Glutamatergic neuron (in vitro differentiated cells): ENCODE measurements around the gene SCAP. TPM values are rescaled to one million over a fixed set of nuclear protein-coding genes. Genes with fewer than 3 reads are reported as not detected.

Experiments used
- DNase-seq: peaks from one replicate; pipeline ENCODE4 v3.0.0; 2022
- H3K27ac Mint-ChIP-seq: one replicate; pipeline ENCODE4 v1.8.0; 2020; ENCODE audit warnings: mild to moderate bottlenecking, mixed read lengths, inconsistent platforms; ENCODE audit not compliant: unreplicated experiment
- H3K27me3 Mint-ChIP-seq: one replicate; pipeline ENCODE4 v1.8.0; 2020; ENCODE audit warnings: mild to moderate bottlenecking, moderate library complexity, mixed read lengths, inconsistent platforms; ENCODE audit not compliant: unreplicated experiment
- H3K36me3 Mint-ChIP-seq: one replicate; pipeline ENCODE4 v1.8.0; 2020; ENCODE audit warnings: mild to moderate bottlenecking, mixed read lengths, inconsistent platforms; ENCODE audit not compliant: unreplicated experiment
- H3K4me1 Mint-ChIP-seq: one replicate; pipeline ENCODE4 v1.8.0; 2020; ENCODE audit warnings: mild to moderate bottlenecking, low read depth, mixed read lengths, inconsistent platforms; ENCODE audit not compliant: unreplicated experiment
- H3K4me3 Mint-ChIP-seq: one replicate; pipeline ENCODE4 v1.8.0; 2020; ENCODE audit warnings: mild to moderate bottlenecking, mixed read lengths, inconsistent platforms; ENCODE audit not compliant: unreplicated experiment
- H3K9me3 Mint-ChIP-seq: one replicate; pipeline ENCODE4 v1.8.0; 2020; ENCODE audit warnings: mild to moderate bottlenecking, moderate library complexity, mixed read lengths, inconsistent platforms; ENCODE audit not compliant: unreplicated experiment
- total RNA-seq: library from RNA; stranded (reverse); fragmentation: NEBNext Ultra II Directional; extraction: Animal tissue kit (Norgen Biotek cat#: 25700); gene quantifications from one replicate; pipeline ENCODE4 v1.2.1, GENCODE V29; 2021; ENCODE audit not compliant: unreplicated experiment
- TF ChIP-seq, protein P1 (sequence below): fragments of 200-600 bp; sonication (generic); IDR thresholded peaks from one replicate; pipeline ENCODE4 v1.5.0; 2021; ENCODE audit not compliant: partially characterized antibody, unreplicated experiment

The SCAP gene
- total RNA-seq, 1 donor from 2014 or later = 82.7 TPM

GRCh38 chr3:47429476-47430270 lies 46.1 kb downstream of the SCAP start:
- H3K4me3 Mint-ChIP-seq = peak overlapping the region; percentile 24
- H3K27me3 Mint-ChIP-seq = no peaks in the 10 kb centered on the region
- peaks cover 5% of the 10 kb centered on the region for H3K9me3 Mint-ChIP-seq
- peaks cover 12% of the 10 kb centered on the region for H3K4me1 Mint-ChIP-seq
- no peak for DNase-seq
- peaks cover 4% of the 10 kb centered on the region for H3K36me3 Mint-ChIP-seq
- TF ChIP-seq, protein P1, sequence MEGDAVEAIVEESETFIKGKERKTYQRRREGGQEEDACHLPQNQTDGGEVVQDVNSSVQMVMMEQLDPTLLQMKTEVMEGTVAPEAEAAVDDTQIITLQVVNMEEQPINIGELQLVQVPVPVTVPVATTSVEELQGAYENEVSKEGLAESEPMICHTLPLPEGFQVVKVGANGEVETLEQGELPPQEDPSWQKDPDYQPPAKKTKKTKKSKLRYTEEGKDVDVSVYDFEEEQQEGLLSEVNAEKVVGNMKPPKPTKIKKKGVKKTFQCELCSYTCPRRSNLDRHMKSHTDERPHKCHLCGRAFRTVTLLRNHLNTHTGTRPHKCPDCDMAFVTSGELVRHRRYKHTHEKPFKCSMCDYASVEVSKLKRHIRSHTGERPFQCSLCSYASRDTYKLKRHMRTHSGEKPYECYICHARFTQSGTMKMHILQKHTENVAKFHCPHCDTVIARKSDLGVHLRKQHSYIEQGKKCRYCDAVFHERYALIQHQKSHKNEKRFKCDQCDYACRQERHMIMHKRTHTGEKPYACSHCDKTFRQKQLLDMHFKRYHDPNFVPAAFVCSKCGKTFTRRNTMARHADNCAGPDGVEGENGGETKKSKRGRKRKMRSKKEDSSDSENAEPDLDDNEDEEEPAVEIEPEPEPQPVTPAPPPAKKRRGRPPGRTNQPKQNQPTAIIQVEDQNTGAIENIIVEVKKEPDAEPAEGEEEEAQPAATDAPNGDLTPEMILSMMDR = no peak
- H3K27ac Mint-ChIP-seq = peak overlapping the region; percentile 77

DNA sequence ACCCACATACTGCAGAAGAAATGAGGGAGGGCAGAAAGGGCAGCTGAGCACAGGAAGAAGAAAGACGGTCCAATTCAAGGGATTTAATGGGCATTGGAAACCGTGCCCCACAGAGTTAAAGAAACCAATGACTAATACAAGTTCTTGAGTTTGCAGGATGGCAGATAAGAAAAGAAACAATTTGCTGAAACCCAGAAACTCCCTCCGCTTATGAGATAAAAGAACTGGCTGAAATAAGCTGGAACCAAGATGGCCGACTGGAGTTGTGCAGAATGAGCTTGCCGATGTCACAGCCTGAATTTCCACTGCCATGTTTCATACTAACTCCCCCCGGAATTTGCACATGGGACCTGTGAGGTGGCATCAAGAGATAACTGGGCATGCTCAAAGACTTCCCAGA lies 47.1 kb downstream of the SCAP start:
- H3K27me3 Mint-ChIP-seq = no peaks in the 10 kb centered on the region
- TF ChIP-seq, protein P1 = no peak
- H3K9me3 Mint-ChIP-seq = peaks cover 5% of the 10 kb centered on the region
- H3K36me3 Mint-ChIP-seq = peaks cover 4% of the 10 kb centered on the region
- no peak for DNase-seq
- H3K4me3 Mint-ChIP-seq = no peak overlapping the region
- H3K4me1 Mint-ChIP-seq = peaks cover 12% of the 10 kb centered on the region
- peak overlapping the region; percentile 35 for H3K27ac Mint-ChIP-seq

GRCh38 chr3:47427866-47428265 lies 47.9 kb downstream of the SCAP start:
- H3K27me3 Mint-ChIP-seq = no peaks in the 10 kb centered on the region
- no peak overlapping the region for H3K27ac Mint-ChIP-seq
- H3K4me1 Mint-ChIP-seq = peaks cover 12% of the 10 kb centered on the region
- TF ChIP-seq, protein P1 = no peak
- peaks cover 4% of the 10 kb centered on the region for H3K36me3 Mint-ChIP-seq
- H3K9me3 Mint-ChIP-seq = peaks cover 5% of the 10 kb centered on the region
- no peak overlapping the region for H3K4me3 Mint-ChIP-seq
- no peak for DNase-seq

GRCh38 chr3:47425959-47426358 lies 49.8 kb downstream of the SCAP start:
- no peak for DNase-seq
- Mint-ChIP-seq H3K4me3 (no peak overlapping the region), H3K4me1 (peaks cover 15% of the 10 kb centered on the region), H3K27ac (no peak overlapping the region), H3K9me3 (peaks cover 5% of the 10 kb centered on the region), H3K27me3 (peaks cover 5% of the 10 kb centered on the region), H3K36me3 (peaks cover 4% of the 10 kb centered on the region)
- TF ChIP-seq, protein P1 = no peak

GRCh38 chr3:47425383-47425778 lies 50.4 kb downstream of the SCAP start:
- TF ChIP-seq, protein P1 = no peak
- no peak for DNase-seq
- H3K4me1 Mint-ChIP-seq = peaks cover 13% of the 10 kb centered on the region
- H3K9me3 Mint-ChIP-seq = peaks cover 5% of the 10 kb centered on the region
- H3K4me3 Mint-ChIP-seq = no peak overlapping the region
- peaks cover 7% of the 10 kb centered on the region for H3K27me3 Mint-ChIP-seq
- H3K36me3 Mint-ChIP-seq = peaks cover 3% of the 10 kb centered on the region
- no peak overlapping the region for H3K27ac Mint-ChIP-seq
